NCI-H2227 (cell line): ENCODE results near the gene RTN4RL1.

Experiments
- DNase-seq: peaks from one replicate; lab custom pipeline; 2025; ENCODE audit not compliant: unreplicated experiment; lab: John Stamatoyannopoulos, UW

RTN4RL1 gene

DNA sequence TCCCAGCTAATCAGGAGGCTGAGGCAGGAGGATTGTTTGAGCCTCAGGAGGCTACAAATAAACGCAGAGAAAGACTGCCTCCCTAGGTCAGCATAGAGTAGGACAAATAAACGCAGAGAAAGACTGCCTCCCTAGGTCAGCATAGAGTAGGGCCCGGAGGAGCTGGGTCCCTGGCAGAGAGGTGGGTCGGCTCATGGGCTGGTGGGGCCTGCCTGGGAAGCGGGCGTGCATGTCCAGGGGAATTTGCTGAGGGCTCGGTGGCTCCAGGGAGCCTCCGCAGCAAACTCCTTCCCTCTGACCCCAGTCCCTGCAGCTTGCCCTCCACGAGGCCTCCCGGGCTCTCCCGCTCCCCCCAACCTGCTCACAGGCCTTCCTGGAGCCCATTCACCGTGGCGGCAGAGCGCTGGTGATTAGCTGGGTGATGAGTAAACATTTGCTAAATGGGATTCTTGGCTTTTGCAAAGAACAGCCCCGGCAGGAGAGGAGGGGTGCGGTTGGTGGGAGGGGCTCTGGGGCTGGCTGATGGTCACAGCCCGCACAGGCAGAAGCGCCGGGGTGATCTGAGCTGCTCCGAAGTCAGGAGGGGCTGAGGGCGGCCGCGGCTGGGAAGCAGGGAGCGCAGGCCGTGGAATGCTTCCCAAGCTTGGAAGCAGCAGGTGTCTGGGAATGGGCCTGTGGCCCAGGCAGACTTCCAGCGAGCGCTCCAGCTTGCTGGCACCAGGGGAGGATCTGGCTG, 93.1 kb downstream of the RTN4RL1 start:
- peak; percentile 32 for DNase-seq

DNA sequence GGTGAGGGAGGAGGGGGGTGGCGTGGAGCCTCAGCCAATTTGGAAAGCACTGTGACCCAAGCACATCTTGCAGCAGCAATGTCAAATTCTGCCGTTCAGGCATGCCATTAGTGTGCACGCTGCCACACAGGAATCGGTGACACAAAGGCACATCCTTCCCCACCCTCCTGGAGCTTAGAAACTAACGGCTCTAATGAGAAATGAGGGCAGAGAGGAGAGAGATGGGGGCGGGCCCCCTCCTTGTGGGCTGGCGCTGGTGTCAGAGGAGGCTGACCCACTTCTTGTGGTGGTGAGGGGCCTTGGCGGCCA, 94.8 kb downstream of the RTN4RL1 start:
- peak; percentile 60 for DNase-seq

DNA sequence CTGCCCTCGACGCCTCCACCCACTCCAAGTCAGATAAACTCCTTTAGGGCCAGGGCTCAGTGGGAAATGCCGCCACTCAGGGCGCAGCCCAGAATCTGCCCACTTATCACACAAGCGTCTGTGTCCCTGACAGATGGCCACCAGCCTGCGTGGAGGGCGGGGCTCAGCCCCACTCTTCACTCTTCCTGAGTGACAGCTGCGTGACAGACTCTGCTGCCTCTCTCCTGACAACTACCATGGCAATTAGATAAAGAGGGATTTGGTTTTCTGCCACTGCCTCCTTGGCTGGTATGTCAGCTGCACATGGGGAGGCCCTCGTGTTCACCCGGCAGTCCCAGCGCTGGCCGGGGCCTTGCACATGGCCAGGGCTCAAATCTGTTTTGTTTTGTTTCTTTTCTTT, 96.2 kb downstream of the RTN4RL1 start:
- DNase-seq = no peak

DNA sequence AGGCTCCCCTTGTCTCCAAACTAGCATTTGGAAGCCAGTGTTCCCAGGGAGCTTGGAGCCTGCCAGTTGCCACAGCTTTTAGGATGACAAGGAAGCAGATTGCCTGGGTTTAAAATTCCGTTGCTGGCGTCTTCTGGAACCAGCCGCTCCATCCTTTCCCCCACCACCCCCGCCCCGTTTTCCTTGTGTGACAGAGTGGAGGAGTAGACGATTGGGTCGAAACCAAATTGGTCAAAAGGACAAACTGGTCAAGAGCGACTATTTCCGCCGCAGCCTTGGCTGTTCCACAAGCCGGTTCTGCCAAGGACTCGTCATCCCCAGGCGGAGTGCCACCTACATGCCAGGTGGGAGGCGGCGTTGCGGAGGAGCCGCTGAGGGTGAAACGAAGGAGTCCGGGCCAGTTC, 104.2 kb downstream of the RTN4RL1 start:
- no peak for DNase-seq

DNA sequence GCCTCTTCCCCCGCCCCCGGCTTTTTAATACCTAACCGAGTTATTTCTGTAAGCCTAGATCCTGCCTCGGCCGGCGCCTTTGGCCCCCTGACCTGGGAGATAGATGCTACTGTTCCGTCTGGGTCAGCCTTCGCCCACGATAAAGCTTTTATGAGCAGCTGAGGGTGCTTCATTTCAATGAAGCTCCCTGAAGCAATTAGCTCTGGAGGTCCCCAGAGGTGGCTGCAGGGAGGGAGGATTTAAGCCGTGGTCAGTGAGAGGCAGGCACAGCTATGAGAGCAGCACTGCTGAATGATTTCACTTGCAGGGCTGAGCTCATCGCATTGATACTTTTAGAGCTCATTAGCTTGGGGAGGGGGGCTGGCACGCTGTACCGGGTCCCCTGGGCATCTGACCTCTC, 105.9 kb downstream of the RTN4RL1 start:
- DNase-seq = no peak

DNA sequence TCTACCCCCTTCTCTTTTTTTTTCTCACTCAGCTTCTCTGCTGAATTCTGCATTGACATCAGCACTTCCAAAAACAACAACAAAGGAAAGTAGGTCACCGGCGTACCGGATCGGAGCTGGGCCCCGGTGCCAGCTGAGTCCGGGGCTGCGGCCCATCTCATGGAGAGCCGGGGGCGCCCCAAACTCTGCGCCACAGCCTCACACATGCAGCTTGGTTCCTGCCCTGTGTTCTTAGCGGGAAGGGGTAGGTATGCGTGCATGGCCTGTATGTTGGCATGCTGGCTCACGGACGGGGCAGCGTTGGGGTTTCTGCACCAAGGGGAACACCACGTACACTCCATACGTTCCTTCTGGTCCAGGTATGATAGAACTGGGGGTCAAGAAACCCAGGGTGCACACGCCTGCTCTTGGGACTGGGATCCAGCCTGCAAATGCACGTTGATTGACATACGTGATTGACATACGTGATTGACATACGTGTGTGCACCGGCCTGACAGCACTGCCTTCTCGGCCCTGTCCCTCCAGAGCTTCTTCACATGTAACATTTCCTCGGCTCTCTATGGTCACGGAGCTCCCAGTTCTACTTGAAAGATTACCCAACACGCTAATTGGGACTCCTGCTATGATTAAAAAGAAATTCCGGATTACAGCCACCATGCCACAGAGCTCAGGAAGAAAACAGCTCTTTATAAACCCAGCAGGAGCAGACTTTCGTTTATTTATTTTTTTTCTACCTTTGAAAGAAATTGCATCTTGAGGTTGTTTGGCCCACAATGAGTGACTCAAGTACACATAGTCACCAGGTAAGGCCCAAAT, 106.6 kb downstream of the RTN4RL1 start:
- DNase-seq = no peak

DNA sequence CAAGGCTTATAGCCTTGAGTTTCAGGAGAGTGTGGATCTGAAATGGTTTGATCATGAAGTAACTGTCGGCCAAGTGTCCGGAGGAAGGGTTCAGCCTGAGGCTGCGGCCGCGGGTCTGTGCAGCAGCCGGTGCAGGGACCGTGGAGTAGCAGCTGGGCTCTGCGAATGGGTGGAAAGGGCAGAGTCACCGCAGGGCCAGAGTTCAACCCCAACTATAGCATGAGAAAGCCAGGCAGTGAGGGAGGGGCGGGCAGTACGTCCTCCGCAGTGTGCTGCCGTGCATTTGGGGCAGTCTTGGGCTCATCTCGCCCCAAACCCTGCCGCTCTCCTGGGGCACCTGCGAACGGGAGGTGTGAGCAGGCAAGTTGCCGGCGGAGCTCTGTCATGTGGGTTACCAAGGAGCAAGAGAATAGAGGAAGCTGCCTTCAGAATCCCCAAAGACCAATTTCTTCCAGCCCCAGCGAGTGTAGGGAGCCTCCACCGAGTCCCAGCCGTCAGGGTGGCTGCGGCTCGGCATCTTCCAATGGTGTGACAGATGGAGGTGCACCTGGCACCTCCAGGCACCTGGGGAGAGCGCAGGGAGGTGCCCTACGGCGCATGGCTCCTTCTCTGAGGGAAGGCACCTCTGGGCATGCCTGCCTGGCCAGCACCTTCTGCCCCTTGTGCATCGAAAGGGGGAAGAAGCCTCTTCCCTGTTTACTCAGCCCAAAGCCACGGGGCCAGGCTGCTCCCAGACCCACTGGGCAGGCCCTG, 108.0 kb downstream of the RTN4RL1 start:
- DNase-seq = no peak

DNA sequence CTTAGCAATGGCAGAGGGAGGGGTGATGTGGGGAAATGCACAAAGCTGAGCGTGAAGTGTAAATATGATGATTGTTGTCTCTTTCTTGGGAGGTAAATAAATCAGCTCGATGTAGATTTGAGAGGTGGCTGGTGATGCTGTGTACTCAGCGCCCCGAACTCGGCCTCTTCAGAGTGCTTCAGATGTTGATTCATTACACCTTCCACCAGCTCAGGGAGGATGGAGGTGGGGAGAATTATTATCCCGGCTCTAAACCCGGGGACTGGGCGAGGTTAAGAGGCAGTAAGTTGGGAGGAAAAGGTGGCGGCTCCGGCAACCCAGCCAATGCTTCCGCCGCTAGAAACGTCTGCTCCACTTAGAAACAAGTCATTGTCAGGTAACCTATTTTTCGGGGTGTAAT, 108.8 kb downstream of the RTN4RL1 start:
- DNase-seq = no peak

DNA sequence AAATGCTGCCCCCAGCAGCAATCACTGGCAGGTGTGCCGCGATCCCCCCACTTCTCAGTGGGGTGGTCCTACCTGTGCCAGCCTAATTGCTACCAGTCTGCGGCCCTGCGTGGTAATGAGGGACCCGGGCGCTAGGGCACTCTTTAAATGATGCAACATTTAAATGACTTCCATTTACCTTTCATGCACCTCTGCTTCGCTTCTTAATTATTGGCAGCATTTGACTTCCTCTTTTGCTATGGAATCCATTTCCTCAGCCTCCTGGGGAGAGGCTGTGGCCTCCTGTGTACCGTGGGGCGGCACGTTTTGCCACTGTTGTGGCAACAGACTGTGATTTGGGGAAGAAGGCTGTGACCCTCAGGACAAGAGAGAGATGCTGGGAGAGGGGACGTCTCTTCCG, 109.2 kb downstream of the RTN4RL1 start:
- DNase-seq = no peak

DNA sequence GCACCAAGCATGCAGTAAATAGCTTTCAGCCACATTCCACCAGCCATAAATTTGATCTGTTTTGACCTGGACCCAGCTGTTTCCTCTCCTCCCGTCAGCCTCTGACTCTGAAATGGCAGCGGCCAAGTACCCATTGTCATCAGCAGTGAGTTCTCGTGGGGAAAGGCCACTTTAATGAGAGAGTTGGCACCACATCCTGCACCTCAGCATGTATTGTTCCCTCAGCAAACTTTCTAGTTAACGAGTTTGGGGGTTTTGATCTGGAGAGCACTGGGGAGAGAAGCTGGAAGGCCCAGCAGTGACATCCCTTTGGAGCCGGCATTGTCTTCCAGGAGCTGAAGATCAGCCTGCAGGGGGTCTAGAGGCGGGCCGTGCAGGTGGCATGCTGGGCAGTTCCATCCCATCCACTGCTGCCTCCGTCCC, 110.5 kb downstream of the RTN4RL1 start:
- no peak for DNase-seq

DNA sequence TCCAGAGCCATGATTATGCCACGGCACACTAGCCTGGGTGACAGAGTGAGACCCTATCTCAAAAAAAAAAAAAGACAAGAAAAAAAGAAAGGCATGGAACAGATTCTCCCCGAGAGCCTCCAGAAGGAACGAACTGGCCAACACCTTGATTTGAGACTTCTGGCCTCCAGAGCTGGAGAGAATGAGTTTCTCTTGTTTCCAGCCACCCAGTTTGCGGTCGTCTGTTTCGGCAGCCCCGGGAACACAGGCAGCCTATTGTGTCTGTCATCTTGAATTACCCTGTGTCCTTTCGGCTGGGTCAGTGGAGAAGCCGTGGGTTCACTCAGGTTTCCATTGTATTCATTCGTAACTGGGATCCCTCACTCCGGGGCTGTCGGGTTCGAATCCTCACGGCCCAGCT, 111.4 kb downstream of the RTN4RL1 start:
- no peak for DNase-seq

DNA sequence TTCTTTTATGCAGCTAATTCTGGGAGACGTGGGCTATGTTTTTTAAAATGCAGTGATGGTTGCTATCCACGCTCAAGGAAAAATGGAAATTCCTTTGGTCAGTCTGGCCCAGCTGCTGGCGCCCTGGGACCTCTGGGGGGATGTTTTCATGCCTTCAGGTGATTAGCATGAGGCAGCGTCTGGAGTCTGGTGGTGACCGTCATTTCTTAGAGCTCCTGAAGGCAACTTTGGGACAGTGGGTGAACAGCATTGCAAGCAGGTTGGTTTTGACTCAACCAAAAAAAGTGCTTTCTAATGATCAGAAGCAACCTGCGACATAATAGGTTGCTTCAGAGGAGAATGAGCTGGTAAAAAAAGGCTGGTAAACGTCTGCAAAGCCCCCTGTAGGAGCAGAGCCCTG, 113.0 kb downstream of the RTN4RL1 start:
- DNase-seq = no peak

DNA sequence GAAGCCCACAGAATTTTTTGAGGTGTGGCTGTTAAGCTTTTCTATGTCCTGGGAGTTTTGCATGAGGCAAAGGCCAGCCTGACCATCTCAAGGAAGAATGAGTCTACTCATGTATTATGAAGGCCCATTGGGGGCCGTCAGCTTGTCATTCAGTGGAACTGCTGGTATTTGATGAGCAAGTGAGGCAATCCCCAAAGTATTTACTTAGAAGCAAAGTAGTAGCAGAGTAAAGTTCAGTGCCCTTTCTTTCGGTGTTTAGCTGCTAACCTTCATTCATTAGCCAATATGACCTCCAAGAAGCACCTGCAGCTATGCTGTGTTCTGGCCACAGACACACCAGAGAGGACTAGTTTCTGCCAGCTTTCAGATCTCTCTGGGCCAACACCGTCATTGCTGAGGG, 115.1 kb downstream of the RTN4RL1 start:
- DNase-seq = no peak

DNA sequence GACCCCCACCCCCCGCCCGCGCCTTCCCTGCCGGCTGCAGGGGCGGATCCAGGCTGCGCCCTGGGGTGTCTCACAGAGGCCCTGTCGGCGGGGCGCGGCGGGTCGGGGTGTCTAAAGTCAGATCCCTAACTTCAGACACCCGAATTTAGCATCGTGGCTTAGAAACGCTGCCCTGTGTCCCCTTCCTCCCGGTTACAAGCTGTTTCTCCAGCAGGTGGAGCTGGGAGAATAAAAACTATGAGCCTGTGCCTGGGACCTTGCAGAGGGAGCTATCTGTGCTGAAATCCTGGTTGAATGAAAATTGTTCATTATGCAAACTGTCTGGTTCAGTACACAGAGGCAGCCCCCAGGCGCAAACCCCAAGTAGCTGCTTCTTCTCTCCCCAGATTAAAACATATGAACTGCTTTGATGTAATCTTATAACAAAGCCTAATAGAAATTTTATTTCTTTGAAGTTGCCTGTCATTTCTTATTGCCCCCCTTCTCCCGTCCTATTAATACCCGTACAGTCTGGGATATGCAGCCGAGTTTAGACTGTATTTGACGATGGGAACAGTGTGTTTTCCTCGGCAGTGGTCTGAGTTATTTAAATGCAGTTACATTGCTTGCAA, 116.3 kb downstream of the RTN4RL1 start:
- DNase-seq = peak; percentile 74

DNA sequence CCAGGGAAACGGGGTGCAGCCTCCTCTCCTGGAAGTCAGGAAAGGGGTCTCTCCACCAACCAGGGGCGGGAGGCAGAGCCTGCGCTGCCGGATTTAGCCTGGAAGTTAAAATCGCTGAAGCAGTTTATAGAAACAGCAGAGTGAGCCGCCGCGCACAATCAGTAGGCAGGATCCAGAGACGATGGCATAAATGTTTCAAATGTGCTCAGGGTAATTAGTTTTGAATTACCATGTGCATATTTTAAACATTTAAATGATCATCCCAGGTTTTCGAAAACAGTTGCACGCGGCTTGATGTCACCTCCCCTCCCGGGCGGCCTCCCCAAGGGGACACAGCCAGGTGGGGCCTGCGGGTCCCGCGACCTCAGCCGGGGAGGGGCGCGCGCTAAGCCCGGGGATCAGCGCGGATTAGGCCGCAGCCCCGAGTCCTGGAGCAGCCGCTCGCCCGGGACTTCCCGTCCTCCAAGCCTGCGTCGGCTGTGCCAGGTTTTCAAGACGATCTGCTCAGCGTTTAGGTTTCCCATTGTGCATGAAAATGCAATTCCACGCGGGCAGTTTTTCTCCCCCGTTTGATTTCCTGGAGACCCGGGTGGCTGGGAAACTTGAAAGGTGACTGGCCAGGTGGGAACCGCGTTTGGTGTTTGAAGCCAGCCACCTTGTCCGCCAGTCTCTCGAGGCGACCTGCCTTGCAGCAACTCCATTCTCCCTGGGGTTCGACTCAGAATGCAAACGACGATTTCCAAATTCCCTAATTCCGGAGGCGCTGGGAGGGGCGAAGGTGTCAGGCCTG, 117.0 kb downstream of the RTN4RL1 start:
- DNase-seq = no peak

DNA sequence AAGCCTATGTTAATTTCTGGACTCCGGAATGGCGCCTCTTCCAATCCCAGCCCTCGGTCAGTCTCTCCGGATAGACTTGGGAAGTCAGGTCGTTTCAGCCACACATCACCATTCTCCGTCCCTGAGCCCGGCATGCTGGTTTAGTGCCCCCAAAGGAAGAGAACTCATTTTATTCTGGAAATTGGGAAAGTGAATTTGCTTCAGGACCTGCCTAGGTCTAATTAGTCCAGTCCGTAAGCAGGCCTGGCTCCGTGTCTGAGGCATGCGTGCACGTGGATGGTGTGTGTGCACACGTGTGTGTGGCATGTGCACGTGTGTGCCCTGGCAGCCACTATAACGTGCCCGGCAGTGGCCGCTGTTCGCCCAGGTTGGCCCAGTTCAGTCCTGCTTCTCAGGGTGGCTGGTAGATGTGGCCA, 117.9 kb downstream of the RTN4RL1 start:
- no peak for DNase-seq

DNA sequence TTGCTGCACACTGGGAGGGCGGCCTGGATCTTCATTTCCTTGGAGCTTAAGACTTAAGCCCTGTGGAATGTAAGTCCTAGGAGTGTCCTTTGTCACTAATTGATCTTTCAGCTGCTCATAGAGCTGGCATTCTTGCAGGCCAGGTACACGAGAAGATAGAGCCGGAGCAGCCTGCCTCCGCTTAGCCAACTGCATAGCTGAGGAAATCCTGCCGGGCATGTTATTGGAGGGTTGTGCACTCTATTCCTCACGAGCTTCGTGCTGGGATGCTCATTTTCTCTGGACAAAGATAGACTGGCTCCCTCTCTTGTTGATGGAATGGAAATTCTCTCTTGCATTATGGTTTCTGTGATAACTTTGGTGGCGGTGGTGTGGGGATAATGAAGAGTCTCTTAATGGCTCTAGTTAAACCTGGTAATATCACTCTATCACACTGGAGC, 118.5 kb downstream of the RTN4RL1 start:
- no peak for DNase-seq

DNA sequence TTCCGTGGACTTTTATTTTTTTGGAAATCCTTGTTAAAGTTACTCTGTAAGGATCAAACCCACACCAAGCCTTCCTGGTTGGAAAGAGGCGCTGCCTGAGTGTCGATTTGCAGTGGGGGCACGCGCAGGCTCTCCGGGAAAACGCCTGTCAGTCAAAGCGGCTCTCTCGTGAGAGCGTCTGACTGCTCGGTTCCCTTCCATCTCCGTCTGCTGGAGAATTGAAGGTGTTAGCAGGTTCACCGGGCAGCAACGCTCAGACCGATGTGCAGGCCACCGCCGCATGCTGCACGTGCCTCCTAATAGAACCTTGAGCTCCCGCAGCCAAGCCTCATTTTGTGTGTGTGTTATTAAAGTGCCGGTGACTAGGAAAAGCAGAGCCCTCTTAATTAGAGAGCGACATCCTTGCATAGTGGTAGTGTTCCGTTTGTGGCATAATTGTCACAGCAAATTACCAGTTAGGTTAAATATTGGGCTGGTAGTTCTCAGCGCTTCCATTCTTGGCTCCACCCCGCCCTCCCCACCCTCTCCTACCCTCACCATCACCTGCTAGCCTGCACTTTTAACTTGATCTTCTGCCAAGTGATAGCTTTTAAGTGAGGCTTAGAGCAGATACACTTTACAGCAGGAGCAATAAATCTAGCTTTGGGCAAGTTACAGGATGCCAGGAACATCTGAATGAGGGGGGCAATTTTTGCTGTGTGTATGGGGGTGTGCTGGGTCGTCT, 119.8 kb downstream of the RTN4RL1 start:
- DNase-seq = peak; percentile 78

DNA sequence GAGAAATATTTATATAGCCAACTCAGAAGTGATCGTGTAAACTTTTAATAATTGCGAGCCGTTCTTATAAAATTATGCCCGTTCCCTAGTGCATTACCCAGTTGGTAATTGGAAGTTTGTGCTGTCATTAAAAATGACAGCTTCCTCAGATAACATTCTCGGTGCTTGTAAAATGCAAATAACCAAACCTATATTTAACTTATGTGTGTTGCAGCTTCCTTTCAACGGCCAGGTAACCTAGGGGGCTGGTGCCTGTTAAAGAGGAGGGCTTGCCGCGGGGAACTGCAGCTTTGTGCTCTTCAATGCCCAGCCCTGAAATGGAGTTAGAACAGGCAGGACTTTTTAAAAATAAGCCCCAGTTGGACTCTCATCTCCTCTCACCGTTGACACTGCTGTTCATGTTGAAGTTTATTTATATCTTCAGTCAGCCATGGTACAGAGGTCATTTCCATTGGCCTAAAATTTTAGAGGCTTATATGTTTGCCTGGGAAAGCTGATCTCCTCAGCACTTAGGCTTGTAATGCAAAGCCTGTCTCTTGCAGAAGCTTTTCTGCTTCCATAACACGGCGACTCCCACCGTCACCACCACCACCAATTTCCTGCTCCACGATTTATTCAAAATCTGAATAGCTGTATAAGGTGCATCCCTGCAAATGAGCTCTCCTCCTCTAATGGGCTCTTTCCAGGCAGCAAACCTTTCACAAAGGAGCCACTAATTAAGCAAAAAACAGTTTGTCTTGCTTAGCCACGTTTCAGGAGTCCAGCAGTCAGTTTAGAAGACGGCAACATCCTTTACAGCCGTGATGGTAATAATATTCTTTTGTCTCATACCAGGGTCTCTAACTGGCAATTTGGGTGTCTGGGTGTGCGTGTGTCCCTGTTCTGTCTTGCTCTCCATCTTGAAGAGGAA, 120.6 kb downstream of the RTN4RL1 start:
- DNase-seq = no peak
